Hepatocyte (in vitro differentiated cells): Measurements from ENCODE around the gene TRAF3IP1.

ENCODE experiments used
- CTCF ChIP-seq: fragments of 200-600 bp; sonication (generic); IDR thresholded peaks from 2 replicates; pipeline ENCODE4 v1.5.1; 2016; ENCODE audit warnings: antibody characterized with exemption, mild to moderate bottlenecking; ENCODE audit not compliant: poor library complexity
- EZH2 ChIP-seq: fragments of 200-600 bp; sonication (generic); IDR thresholded peaks from 2 replicates; pipeline ENCODE4 v1.6.1; 2016; ENCODE audit warnings: antibody characterized with exemption, mild to moderate bottlenecking, borderline replicate concordance
- EZH2phosphoT487 ChIP-seq: fragments of 200-600 bp; sonication (generic); IDR thresholded peaks from one replicate; pipeline ENCODE4 v1.6.1; 2018; ENCODE audit warnings: antibody characterized with exemption, mild to moderate bottlenecking, low read depth, moderate library complexity; ENCODE audit not compliant: unreplicated experiment, severe bottlenecking

- no peak for TF ChIP-seq CTCF
- TF ChIP-seq EZH2: no peak
- no peak for TF ChIP-seq EZH2phosphoT487
These were observed 103.4 kb downstream of the TRAF3IP1 start for GRCh38 chr2:238423561-238424312.
